D341Med (cell line): ENCODE measurements around the gene PUSL1.
A peak's percentile ranks its signal among the peaks of the same experiment; 100 is the strongest.
"Not testable (repeated sequence)": the region's sequence is repeated elsewhere in the genome, so short reads cannot be mapped to it uniquely, and the experiment has no call there.

Experiments used
- DNase-seq: peaks from one replicate; pipeline ENCODE4 v3.0.0; 2012; ENCODE audit warnings: low spot score

Gene PUSL1

GRCh38 chr1:1310476-1311053 lies 2.2 kb downstream of the PUSL1 start:
- no peak for DNase-seq

GRCh38 chr1:1311107-1312104 lies 3.0 kb downstream of the PUSL1 start:
- DNase-seq: no peak

GRCh38 chr1:1312450-1313314 lies 4.3 kb downstream of the PUSL1 start:
- DNase-seq: no peak

- no peak for DNase-seq
Observed at GRCh38 chr1:1313500-1314236, 5.3 kb downstream of the PUSL1 start.

GRCh38 chr1:1314237-1314586 lies 5.8 kb downstream of the PUSL1 start:
- DNase-seq: no peak

GRCh38 chr1:1314678-1315335 lies 6.4 kb downstream of the PUSL1 start:
- no peak for DNase-seq

- DNase-seq: no peak
Observed at GRCh38 chr1:1315435-1315954, 7.1 kb downstream of the PUSL1 start.

GRCh38 chr1:1316199-1316598 lies 7.8 kb downstream of the PUSL1 start:
- not testable (repeated sequence) for DNase-seq

- no peak for DNase-seq
Observed at GRCh38 chr1:1317420-1317819, 9.0 kb downstream of the PUSL1 start.

- no peak for DNase-seq
Observed at GRCh38 chr1:1318131-1318652, 9.8 kb downstream of the PUSL1 start.

GRCh38 chr1:1318777-1319645 lies 10.6 kb downstream of the PUSL1 start:
- no peak for DNase-seq

GRCh38 chr1:1319646-1319941 lies 11.2 kb downstream of the PUSL1 start:
- DNase-seq: no peak

GRCh38 chr1:1320666-1321448 lies 12.5 kb downstream of the PUSL1 start:
- no peak for DNase-seq

GRCh38 chr1:1321477-1321876 lies 13.1 kb downstream of the PUSL1 start:
- DNase-seq: no peak

GRCh38 chr1:1322418-1322817 lies 14.0 kb downstream of the PUSL1 start:
- DNase-seq: no peak

- DNase-seq: no peak
Observed at GRCh38 chr1:1322952-1323351, 14.6 kb downstream of the PUSL1 start.

GRCh38 chr1:1324084-1324523 lies 15.7 kb downstream of the PUSL1 start:
- no peak for DNase-seq

GRCh38 chr1:1324524-1325287 lies 16.3 kb downstream of the PUSL1 start, which contains the start of the genes CPTP and INTS11:
CPTP (plus strand) TSS chr1:1324802; CDS start chr1:1326911, 2,109 bp downstream.
INTS11 (minus strand) TSS chr1:1324660; CDS start chr1:1324608, 52 bp downstream.
- DNase-seq: peak; percentile 99
